Dermis blood vessel endothelial cell (primary cell): ENCODE measurements around the gene UCK2. TPM values are rescaled to one million over a fixed set of nuclear protein-coding genes. Genes with fewer than 3 reads are reported as not detected.

ENCODE experiments used
- DNase-seq: peaks from one replicate; pipeline ENCODE4 v3.0.0; 2010
- total RNA-seq: library from RNA; depleted of rRNA; stranded (reverse); fragments of >200 nt; gene quantifications from 2 replicates; pipeline ENCODE4 v1.2.3, GENCODE V29; 2014

UCK2 gene
- total RNA-seq, 1 donor from 2014 or later, result 84.7 TPM

DNA sequence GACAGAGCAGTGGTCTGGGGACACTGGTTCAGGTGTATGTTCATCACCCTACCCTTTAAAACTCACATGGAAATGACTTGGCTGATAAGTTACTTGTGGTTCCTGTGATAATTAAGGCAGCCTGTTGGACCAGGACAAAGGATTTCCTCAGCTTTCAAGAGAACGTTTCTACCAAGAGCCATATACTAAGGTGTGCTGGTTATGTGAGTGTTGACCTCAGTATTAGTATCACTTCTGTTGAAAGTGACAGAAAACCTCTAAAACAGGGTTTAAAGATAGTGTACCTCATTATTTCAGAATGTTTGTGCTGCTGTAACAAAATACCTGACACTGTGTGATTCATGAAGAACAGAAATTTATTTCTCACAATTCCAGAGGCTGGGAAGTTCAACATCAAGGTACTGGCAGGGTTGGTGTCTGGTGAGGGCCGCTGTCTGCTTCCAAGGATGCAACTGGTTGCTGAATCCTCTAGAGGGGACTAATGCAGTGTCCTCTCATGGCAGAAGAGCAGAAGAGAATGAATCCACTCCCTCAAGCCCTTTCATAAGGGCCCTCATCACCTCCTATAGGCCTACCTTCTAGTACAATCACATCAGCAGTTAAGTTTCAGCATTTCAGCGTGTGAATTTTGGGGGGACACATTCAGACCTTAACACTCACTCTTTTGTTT lies 54.9 kb downstream of the UCK2 start:
- DNase-seq, result no peak

DNA sequence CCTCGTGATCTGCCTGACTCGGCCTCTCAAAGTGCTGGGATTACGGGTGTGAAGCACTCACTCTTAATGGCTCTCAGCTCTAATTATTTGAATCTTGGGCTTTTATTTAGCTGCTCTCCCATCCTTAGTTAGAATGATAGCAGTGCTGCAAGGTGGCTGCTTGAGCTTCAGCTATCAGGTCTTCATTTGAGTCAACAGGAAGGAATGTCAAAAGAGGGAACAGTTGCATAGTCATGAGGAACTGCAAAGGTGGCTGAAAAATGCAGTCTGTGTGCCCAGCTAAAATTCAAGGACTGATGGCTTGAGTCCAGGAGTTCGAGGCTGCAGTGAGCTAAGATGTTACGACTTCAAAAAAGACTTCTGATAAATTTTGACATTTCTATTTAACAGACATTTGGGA lies 55.6 kb downstream of the UCK2 start:
- DNase-seq, result no peak

DNA sequence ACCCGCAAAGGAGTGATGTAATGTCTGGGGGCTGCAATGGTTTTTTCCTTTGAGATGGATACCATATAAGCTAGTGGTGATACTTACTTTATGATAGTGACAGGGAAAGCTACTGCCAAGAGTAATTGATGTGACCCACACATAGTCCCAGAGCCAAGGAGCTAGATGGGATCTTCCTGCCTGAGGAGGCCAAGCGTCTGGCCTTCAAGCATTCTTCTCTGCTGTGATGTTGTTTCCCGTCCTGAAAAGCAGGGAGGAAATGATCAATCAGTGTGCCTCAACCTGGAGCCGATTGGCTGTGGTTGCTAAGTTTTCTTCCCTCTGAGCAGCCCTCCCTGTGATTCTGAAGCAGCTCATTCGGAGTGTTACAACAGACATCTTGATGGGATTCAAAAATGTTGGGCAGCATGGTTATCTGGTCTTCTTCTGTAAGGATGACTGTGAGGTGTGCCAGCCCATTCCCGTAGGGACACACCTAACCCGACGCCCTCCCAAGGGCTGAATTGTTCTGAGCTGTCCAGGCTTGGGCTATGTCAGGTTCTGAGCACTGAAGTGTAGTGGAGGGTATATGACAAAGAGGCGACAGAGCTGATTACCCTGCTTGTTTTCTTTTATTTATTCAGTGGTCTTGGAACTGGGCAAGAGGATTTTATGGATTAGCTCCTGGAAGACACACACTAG lies 56.7 kb downstream of the UCK2 start:
- DNase-seq, result peak; percentile 92

DNA sequence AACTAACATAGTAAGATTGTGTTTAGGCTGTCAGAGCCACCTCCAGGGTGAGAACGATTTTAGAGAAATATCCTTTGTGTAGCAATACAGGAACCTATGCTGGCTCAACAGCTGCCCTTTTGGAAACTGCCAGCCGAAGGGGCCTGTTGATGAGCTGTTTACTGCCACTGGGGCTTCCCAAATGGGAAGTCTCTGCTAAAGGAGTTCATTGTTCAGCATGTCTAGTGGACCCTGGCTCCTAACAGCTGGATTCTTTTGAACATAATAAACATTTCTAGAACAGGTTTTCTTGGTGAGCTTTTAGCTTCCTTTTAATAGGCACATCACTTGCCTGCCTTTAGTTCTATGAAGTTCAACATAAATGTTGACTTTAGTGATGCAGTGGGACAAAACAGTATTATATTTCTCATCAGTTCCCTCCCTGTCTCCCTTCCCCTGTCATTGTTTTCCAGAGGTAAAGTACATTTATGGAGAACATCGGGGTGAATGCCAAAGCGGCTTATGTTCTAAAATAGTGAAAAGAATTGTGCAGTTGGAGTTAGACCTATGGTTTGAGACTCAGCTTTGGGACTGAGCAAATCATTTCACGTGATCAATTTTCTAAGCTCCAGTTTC lies 57.4 kb downstream of the UCK2 start:
- DNase-seq, result peak; percentile 66

DNA sequence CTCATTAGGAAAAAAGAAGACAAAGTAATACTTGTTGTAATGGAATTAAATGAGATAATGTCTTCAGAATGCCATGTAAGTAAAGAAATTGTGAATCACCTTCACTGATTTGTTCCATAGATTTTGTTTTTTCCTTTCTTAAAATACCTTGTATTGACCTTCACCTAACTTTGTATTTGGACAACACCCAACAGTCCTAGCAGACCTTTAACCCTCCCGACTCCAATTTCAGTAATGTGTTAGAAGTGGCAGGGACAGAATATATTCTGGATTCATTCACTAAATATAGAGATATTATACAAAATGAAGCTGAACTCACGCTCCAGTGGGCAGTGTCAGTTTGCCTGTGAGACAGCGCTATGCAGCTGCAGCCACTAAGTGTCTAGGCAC lies 57.9 kb downstream of the UCK2 start:
- no peak for DNase-seq

DNA sequence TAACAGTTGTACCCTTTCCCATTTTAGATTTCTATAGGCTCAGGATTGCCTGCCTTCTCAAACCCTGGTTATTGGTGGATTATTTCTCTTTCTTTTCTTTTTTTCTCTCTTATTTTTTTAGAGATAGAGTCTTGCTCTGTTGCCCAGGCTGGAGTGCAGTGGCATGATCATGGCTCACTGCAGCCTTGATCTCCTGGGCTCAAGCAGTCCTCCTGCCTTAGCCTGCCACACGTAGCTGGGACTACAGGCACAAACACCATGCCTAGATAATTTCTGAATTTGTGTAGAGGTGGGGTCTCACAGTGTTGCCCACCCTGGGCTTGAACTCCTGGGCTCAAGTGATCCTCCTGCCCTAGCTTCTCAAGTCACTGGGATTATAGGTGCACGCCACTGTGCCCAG lies 58.8 kb downstream of the UCK2 start:
- no peak for DNase-seq

DNA sequence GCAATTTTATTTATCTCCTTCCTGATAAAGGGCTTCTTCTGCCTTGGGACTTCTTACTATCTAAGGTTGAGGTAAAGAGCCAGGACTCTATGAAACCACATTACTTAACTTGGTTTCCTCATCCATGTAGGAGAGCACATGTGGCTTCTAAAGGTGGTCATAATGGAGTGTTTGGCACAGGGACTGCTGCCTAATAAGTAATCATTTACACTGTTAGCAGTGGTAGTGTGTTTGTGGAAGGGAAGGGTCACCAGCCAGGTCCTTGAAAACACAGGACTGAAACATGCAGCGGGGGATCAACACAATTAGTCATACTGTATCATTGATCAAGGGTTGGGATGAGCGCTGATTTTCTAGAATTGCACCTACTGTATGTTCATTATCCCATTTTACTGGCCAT lies 59.6 kb downstream of the UCK2 start:
- no peak for DNase-seq

DNA sequence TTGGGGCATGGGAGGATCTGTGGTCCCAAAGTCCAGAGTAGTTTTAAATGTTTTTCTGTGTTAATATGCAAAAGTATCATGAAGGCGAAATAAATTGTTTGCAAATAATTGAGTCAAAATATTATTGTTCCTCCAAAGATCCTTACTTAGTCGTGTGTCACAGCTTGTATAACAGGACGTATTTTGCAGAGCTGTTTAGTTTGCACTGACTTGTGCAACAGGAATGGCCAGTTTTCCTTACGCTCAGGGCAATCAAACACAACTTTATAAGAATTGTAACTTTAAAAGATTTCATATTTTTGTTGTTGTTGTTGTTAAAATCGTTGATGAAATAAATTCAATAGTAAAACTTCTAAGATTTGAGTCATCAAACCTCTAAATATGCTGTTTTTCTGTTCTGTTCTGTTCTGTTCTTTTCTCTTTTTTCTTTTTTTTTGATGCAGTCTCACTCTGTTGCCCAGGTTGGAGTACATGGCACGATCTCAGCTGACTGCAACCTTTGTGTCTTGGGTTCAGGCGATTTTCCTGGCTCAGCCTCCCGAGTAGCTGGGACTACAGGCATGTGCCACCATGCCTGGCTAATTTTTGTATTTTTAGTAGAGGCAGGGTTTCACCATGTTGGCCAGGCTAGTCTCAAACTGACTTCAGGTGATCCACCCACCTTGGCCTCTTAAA lies 60.6 kb downstream of the UCK2 start:
- DNase-seq, result no peak

DNA sequence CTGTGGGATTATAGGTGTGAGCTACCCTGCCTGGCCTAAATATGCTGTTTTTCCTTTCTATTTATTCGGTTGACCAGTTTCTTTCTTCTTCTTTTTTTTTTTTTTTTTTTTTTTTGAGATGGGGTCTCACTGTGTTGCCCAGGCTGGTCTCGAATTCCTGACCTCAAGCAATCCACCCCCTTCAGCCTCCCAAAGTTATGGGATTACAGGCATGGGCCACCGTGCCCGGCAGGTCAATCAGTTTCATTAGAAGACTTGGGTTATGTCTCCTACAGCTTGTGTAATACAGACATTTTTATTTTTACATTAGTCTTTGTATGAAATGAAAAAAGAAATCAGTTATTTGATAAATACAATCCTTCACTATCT lies 61.1 kb downstream of the UCK2 start:
- no peak for DNase-seq

DNA sequence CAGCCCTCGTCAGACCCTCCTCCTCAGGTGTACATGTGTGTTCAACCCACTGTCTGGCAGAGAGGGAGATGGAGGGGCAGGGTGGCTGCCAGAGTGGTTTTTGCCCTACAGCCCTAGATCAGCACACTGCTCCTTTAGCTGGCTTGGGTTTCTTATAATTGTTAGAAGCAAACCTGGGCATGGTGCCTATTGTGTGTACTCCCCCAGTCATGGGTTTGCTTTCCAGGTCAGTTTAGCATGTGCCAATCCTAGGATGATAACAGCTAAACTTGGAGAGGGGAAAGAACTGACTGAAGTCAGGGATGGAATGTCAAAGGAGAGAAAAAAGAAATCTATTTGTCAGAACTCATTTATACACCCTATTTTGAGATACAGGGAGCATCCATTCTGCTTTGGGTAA lies 63.3 kb downstream of the UCK2 start:
- no peak for DNase-seq

DNA sequence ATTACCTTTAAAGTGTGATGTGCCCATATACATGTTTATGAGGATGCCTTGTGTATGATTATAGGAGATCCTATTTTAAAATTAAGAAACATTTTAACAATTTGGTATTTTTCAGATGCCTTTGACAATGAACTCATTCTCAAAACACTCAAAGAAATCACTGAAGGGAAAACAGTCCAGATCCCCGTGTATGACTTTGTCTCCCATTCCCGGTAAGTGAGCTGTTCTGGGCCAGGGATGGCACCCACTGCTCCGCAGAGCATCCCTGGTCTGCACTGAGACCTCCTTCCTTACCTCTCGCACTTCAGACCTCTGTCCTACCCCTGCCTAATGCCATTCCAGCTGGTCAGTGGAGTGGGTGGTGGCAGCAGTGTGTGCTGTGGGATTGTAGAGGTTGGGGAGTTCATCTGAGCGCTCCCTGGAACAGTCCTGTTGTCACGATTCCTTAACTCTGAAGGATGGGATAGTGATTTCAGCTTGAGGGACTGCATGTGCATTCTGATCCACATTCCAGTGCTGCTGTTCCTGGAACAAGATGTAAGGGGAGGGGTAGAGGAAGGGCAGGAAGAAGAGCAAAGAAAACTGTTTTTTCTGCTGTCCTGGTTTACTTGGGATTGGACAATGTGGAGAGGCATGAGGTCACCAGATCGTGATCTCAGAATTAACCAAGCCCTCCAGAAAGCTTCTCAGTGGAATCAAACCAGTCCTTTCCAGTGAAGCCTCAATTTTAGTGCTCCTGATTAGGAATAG lies 63.9 kb downstream of the UCK2 start:
- DNase-seq, result no peak

DNA sequence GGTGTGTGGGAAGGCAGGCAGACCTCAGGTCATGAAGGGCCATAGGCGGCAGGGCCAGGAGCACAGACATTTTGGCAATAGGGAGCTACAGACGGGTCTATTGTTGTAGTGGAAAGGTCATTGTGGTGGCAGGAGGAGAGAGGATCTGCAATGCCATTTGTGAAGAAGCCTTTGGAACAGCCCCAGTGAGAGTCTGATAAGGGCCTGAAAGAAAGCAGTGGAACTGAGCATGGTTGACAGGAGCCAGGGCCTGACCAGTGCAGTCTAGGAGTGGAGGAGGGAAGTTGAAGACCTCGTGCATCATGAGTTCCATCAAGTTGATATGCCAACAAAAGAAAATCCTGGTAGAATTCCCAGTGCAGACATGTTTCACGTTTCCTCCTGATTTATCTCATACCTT lies 65.5 kb downstream of the UCK2 start:
- DNase-seq, result no peak

DNA sequence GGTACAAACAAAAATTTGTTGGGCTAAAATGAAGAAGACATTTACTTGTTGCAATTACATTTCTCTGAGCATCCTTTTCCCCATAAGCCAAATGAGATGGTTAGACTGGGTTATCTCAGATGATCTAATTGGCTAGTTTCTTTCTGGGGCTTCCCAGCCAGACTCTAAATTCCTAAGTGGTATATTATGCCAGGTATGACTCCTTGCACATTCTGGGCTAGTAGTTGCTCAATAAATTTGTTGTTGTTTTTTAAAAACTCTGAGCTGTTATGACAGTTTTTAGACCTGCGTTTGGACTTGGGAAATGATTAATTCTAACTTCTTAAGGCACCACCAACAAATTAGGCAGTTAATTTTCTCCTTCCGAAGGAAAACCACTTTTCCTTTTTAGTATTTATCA lies 66.1 kb downstream of the UCK2 start:
- no peak for DNase-seq

DNA sequence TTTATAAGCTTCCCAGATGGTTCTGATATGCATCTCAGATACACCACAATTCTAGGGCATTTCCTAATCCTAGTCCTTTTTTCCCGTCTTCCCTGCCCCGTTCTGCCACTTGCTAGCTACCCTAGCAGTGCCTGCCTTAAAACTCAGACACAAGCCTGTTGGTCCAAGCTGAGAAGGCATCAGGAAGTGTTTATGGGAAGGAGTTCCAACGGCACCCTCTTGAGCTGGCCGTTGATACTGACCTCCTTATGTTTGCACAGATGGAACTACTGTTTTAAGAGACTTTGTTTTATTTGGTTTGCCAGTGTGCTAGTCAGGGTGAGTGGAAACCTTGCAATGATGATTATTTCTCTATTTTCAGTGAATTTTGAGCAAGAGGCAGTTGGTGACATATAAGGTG lies 67.2 kb downstream of the UCK2 start:
- peak; percentile 15 for DNase-seq

DNA sequence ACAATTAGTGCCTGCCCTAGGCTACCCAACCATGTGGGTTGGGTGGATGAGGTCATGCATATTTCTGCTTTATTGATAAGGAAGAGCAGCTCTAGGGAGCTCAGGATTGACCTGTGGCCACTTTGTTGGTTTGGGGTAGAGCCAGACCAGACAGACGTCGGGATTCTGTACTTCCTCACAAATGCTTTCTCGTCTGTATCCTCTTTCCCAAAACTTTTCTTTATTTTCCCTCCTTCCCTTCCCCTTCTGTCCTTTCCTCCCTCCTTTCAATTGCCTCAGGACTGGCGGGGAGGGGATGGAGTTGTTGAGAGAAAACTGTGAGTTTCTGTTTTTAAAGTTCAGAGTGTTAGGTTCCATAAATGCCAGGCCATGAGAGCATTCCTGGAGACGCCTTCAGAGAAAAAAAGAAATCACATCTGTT lies 68.0 kb downstream of the UCK2 start:
- no peak for DNase-seq

DNA sequence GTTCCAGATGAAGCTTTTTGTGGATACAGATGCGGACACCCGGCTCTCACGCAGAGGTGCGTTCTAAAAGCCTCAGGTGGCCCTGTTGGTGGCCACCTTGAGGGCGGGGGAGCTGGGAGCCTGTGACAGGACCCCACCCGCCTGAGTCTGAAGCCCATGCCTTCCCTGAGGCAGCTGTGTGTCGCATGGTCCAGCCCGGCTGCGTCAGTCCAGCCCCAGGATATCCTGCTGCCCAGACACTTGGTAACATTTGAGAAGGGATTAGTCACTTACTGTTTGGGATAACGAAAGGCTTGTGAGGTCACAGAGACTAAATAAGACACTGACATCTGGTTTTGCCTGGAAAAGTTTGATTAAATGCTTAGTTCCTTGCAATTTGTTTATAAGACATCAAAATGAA lies 68.9 kb downstream of the UCK2 start:
- peak; percentile 89 for DNase-seq

DNA sequence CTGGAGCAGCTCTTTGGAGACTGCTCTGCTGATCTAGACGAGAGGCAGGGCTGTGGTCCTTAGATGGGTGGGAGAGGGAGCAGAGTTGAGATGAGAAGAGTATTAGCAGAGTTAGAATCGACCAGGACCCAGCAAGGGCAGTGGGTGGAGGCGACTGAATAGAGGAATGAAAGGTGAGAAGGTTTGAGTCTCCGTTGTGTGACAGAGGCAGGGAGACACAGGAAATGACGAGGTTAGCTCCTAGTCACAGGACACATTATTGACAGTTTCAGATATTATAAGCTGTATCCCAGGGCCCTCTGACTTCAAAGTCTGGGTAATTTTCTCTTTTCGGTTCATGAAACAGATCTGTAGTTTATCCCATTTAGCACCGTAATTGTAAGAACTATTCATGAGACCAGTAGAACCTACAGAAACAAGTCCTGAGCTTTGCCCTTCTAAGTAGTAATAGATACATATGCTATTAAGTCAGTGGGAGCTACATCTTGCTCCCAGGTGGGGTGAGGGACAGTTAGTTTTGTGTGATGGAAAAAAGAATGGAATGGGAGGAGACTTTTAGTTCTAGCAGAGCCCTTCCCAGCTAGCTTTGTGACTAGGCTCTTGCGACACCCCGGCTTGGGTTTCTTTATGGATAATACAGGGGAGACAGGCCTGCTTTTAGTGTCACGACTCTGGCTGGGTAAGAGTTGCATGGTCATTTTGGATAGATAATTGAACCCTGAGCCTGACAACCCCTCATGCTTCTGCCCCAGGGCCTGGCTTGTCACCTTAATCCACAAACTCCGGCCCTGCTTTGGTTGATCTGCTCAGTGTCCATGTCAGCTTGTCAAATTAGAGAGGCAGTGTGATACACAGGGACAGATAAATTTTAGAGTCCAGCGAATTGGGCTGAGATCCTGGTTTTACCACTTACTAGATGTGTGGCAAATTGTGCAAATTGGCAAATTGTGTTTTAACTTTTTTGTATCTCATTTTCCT lies 70.2 kb downstream of the UCK2 start:
- DNase-seq, result no peak

DNA sequence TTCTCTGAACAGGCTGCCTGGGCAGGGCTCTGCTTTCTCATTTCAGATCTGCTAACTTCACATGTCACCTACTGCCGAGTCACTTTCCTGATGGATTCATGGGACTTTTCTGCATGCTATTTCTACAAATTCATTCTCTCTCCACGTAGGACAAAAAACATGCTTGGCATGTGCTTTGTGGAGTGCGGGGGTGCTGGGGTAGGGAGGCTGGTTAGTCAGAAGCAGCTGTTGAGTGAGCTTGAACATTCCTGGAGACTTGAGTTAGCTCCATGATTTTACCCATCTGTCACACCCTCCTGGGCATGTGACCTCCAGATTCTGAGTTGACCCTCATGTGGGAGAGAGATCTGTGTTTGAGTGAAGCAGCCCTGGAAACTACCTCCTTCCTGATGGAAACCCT lies 71.4 kb downstream of the UCK2 start:
- DNase-seq, result peak; percentile 65

DNA sequence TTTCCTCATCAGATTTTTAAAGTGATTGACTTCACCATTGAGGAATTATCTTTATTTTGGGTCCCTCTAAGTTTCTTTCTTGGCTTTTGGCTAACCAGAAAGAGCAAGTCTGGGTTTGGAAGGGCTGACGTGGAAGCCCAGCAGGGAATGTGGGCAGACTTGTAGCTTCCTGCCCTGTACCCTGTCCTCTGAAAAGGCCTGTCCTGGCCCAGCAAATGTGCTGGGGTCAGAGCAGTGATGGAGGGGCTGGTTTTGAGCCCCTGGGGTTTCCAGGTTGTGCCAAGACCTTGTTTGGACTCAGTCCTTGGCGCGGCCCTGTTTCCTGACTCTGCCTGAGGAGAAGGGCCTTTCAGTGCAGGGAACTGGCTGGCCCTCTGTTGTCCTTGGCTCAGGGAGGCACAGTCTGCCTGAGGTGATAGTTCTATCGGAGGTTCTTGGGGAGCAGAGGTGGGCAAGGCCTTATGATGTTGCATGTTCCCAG lies 72.1 kb downstream of the UCK2 start:
- peak; percentile 24 for DNase-seq

DNA sequence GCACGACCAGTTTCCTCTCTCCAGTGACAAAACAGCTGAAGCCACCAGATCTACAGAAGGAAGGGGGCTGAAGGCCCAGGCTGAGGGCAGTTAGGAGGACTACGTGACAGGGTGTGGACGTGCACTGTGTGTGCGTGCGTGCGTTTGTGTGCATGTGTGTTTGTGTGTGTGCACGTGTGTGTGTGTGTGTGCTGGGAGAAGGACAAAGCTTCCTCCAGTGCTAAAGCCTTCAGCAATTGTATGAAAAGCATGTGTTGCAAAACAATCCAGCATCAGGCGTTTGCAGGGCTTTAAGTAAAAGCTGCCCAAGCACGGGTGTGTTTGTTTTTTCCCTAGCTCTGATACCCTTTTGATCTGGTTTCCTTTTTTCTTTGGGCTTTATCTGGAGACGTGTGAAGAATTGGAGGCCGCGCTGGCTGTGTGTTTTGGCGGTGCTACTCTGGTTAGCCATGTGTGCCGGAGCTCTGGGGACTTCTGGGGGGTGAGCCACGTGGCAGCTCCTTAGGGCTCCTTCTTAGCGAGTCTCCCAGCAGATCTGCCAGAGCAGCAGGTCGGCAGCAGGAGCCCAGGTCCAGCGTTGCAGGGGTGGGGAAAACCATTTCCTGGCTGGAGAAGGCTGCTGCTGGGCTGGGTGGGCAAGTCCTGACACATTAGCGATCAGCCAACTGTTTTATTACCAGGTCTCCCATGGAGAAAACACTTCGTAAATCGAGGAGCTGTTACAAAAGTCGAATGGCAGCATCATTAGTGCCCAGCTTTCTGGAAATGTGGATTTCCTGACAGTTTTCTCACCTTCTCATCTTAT lies 73.4 kb downstream of the UCK2 start:
- DNase-seq, result peak; percentile 60

DNA sequence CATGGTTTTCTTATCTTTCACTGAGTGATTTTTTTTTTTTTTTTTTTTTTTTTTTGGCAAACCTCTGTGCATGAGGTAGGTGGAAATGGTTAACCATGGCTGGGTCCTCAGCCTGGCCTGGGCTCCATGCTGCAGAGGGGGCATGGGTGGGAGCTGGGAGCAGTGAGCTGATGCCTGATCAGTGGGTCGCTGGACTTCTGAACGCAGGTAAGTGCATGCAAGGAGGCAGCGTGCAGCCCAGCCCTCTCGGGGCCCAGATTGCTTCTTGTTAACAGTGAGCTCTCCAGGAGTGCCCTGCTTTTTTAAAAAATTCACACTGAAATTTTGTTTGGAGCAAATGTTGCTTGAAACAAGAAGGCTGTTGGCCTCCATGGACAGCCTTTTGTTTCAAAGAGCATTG lies 75.2 kb downstream of the UCK2 start:
- no peak for DNase-seq
